ENCODE measurements around the gene KDM4C. TPM values are rescaled to one million over a fixed set of nuclear protein-coding genes. Genes with fewer than 3 reads are reported as not detected.
A peak's percentile ranks its signal among the peaks of the same experiment; 100 is the strongest.

KDM4C gene
- polyA plus RNA-seq, 2 of the 4 experiments (the other 2 are of a cell fraction): 9.6 to 15.6 TPM

DNA sequence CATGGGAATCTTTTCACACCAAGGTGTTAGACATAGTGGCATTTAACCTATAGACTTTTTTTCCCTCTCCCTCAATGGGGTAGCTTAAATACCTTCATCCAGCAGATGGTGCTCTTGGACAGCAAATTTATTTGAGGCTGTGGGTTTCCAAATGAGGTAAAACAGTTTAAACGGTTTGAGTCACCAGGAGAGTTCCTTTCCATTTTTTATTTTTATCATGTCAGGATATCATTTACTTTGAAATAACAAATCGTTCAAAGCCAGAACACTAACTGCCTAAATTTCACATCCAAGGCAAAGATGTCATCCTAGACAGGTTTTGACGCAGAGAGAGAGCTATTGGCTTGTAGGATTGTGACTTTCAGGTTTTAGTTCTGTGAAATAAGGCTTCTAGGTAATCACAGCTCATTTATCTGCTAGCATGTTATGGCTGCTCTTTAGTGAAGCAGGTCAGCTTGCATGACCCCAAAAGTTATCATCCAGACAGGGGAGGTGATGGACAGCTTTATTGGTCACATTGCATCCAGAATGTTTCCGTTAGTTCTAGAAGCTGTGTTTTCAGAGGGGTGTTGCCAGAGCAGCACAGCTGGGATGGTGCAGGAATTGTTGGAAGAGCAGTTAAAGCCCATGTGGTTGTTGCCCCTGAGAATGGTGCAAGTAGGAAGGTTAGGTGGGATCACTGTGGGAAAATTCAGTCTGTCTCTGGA, 69.8 kb downstream of the KDM4C start:
- TF ChIP-seq FOSL2 (IDR thresholded peaks at IDR 0.05): no peak
- TF ChIP-seq FOSL2 (CRISPR knock-in tag; IDR thresholded peaks at IDR 0.05): no peak
- no peak for TF ChIP-seq FOXS1 (CRISPR knock-in tag; IDR thresholded peaks at IDR 0.05)
- TF ChIP-seq ZC3H11A (IDR thresholded peaks at IDR 0.05): no peak
- peak; percentile 82 for TF ChIP-seq CTCF (IDR thresholded peaks at IDR 0.05)
- TF ChIP-seq SMC3 (IDR thresholded peaks at IDR 0.05): peak; percentile 72
- TF ChIP-seq ZSCAN20 (CRISPR knock-in tag; IDR thresholded peaks at IDR 0.05): no peak
- peak; percentile 84 to 87 for TF ChIP-seq RAD21 (conservative IDR thresholded peaks at IDR 0.05 in 1 of 2, IDR thresholded peaks at IDR 0.05 in 1 of 2)
- TF ChIP-seq, protein P1, sequence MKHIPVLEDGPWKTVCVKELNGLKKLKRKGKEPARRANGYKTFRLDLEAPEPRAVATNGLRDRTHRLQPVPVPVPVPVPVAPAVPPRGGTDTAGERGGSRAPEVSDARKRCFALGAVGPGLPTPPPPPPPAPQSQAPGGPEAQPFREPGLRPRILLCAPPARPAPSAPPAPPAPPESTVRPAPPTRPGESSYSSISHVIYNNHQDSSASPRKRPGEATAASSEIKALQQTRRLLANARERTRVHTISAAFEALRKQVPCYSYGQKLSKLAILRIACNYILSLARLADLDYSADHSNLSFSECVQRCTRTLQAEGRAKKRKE (CRISPR knock-in tag; IDR thresholded peaks at IDR 0.05; ENCODE audit: low read depth): no peak
- WGBS (ENCODE audit: missing lambda C conversion rate): 47% methylated on average over 4 of the region's 4 CpGs
- Histone ChIP-seq H3K4me3 (no peak overlapping the region), H3K4me1 (no peaks in the 10 kb centered on the region), H3K9me3 (peaks cover 9% of the 10 kb centered on the region), H3K27ac (no peak overlapping the region), H3K4me2 (no peak overlapping the region)
- ChIA-PET CTCF (interaction anchor here (0.7 to 3.5 kb wide), 42 partner anchors 9 to 1072 kb away, joined by 3 to 29 read pairs (median 4); no protein-coding TSS in a partner anchor), POLR2A (no interaction called here)
- DNase-seq (ENCODE audit: low read depth in 1 of 2, low spot score in 1 of 2): peak; percentile 47 to 51
- FAIRE-seq: peak; percentile 73
- ATAC-seq: peak; percentile 71 to 86; a peak in 5 of 6 replicates

DNA sequence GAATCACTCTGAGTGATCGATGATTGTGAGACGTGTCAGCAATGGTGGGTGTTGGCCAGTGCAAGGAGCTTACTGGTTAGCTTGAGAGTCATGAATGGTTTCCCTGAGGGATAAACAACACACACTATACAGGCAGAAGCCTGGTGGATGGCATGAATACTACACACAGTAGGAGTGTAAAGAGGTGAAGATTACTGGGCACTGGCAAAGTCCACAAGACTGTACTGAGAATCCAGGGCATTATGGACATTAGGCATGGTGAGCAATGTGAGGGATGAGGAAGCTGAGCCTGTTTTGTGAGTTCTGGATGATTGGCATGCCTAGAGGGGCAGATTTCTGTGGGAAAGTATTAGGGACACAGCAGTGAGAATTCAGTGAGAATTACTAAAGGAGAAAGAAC, 71.3 kb downstream of the KDM4C start:
- no peak overlapping the region for H3K4me3 ChIP-seq
- CTCF ChIA-PET: interaction anchor here (0.9 to 3.5 kb wide), 3 partner anchors 11 to 224 kb away, joined by 3 to 29 read pairs (median 3); no protein-coding TSS in a partner anchor
- no peak overlapping the region for H3K27ac ChIP-seq
- DNase-seq (ENCODE audit: low read depth in 1 of 2, low spot score in 1 of 2): peak; percentile 18 to 22
- no peak for FAIRE-seq
- no peak for TF ChIP-seq JUNB (IDR thresholded peaks at IDR 0.05)
- TF ChIP-seq HOXA7 (CRISPR knock-in tag; IDR thresholded peaks at IDR 0.05): no peak
- no peak for TF ChIP-seq HMGXB4 (CRISPR knock-in tag; IDR thresholded peaks at IDR 0.05; ENCODE audit: borderline replicate concordance)
- no peak for TF ChIP-seq FOXS1 (CRISPR knock-in tag; IDR thresholded peaks at IDR 0.05)
- no peak for TF ChIP-seq KDM5A (IDR thresholded peaks at IDR 0.05)
- TF ChIP-seq HDAC2 (IDR thresholded peaks at IDR 0.05): no peak
- TF ChIP-seq CBX8 (IDR thresholded peaks at IDR 0.05): no peak
- TF ChIP-seq CTCF (IDR thresholded peaks at IDR 0.05): no peak
- TF ChIP-seq MAZ (IDR thresholded peaks at IDR 0.05; ENCODE audit: borderline replicate concordance, low read depth, low read length): no peak
- TF ChIP-seq EP300 (IDR thresholded peaks at IDR 0.05): no peak
- TF ChIP-seq PBX3 (IDR thresholded peaks at IDR 0.05): no peak
- TF ChIP-seq MAFK (IDR thresholded peaks at IDR 0.05; ENCODE audit: partially characterized antibody): no peak
- no peak for TF ChIP-seq RCOR1 (IDR thresholded peaks at IDR 0.05; ENCODE audit: low read depth, low read length)
- no peak for TF ChIP-seq FOSL2 (IDR thresholded peaks at IDR 0.05)
- TF ChIP-seq FOSL2 (CRISPR knock-in tag; IDR thresholded peaks at IDR 0.05): no peak
- no peak for TF ChIP-seq BCL3 (IDR thresholded peaks at IDR 0.05)
- TF ChIP-seq USF2 (IDR thresholded peaks at IDR 0.05): no peak
- no peak for TF ChIP-seq EHF (CRISPR knock-in tag; IDR thresholded peaks at IDR 0.05)
- no peak for TF ChIP-seq GATA3 (IDR thresholded peaks at IDR 0.05; ENCODE audit: borderline replicate concordance)
- no peak for TF ChIP-seq POLR2AphosphoS2 (conservative IDR thresholded peaks at IDR 0.05; ENCODE audit: low read length)
- H3K9me3 ChIP-seq: peaks cover 9% of the 10 kb centered on the region
- H3K4me2 ChIP-seq: no peak overlapping the region
- 0 out of 3 replicates have a peak, but pooled peaks cover 4% of the 10 kb centered on the region for H3K4me1 ChIP-seq
- peak; percentile 78 to 86; a peak in 5 of 6 replicates for ATAC-seq
- 91% methylated on average over 2 of the region's 2 CpGs for WGBS (ENCODE audit: missing lambda C conversion rate)
- POLR2A ChIA-PET: no interaction called here

Measured in A549 (cell line).